ENCODE data around the gene KCNQ1. TPM values are rescaled to one million over a fixed set of nuclear protein-coding genes. Genes with fewer than 3 reads are reported as not detected.
A peak's percentile ranks its signal among the peaks of the same experiment; 100 is the strongest.

KCNQ1 gene
- total RNA-seq, 2 experiments from 2014 or later, result 20.4 to 26.0 TPM

- CTCF ChIA-PET, result no interaction called here
- H3K27me3 Mint-ChIP-seq (ENCODE audit: low read depth), result no peaks in the 10 kb centered on the region
- H3K4me1 Mint-ChIP-seq (ENCODE audit: low read depth), result no peaks in the 10 kb centered on the region
- no peak for ATAC-seq
- POLR2A ChIA-PET, result no interaction called here
- H3K4me3 Mint-ChIP-seq, result no peak overlapping the region
- H3K36me3 Mint-ChIP-seq (ENCODE audit: low read depth), result no peaks in the 10 kb centered on the region
- H3K9me3 Mint-ChIP-seq (ENCODE audit: insufficient read depth), result no peaks in the 10 kb centered on the region
- H3K27ac Mint-ChIP-seq, result no peak overlapping the region
- no peak for DNase-seq
Observed at GRCh38 chr11:2681408-2682145, 236.8 kb downstream of the KCNQ1 start.

GRCh38 chr11:2683806-2684205 is 239.0 kb downstream of the KCNQ1 start:
- Mint-ChIP-seq H3K9me3 (ENCODE audit: insufficient read depth) (no peaks in the 10 kb centered on the region), H3K27me3 (ENCODE audit: low read depth) (no peaks in the 10 kb centered on the region), H3K4me3 (no peak overlapping the region), H3K27ac (no peak overlapping the region), H3K36me3 (ENCODE audit: low read depth) (no peaks in the 10 kb centered on the region), H3K4me1 (ENCODE audit: low read depth) (no peaks in the 10 kb centered on the region)
- ChIA-PET POLR2A (no interaction called here), CTCF (interaction anchor here (1.0 kb wide), 1 partner anchor 204 kb away, joined by 3 read pairs; no protein-coding TSS in a partner anchor)
- no peak for ATAC-seq
- DNase-seq, result no peak

GRCh38 chr11:2684581-2684980 is 239.8 kb downstream of the KCNQ1 start:
- no peak for DNase-seq
- H3K36me3 Mint-ChIP-seq (ENCODE audit: low read depth), result no peaks in the 10 kb centered on the region
- POLR2A ChIA-PET, result no interaction called here
- no peak overlapping the region for H3K4me3 Mint-ChIP-seq
- H3K27me3 Mint-ChIP-seq (ENCODE audit: low read depth), result no peaks in the 10 kb centered on the region
- no peaks in the 10 kb centered on the region for H3K4me1 Mint-ChIP-seq (ENCODE audit: low read depth)
- no peak overlapping the region for H3K27ac Mint-ChIP-seq
- no peak for ATAC-seq
- no peaks in the 10 kb centered on the region for H3K9me3 Mint-ChIP-seq (ENCODE audit: insufficient read depth)
- CTCF ChIA-PET, result no interaction called here

- Mint-ChIP-seq H3K27me3 (ENCODE audit: low read depth) (no peaks in the 10 kb centered on the region), H3K4me1 (ENCODE audit: low read depth) (no peaks in the 10 kb centered on the region), H3K36me3 (ENCODE audit: low read depth) (no peaks in the 10 kb centered on the region), H3K27ac (no peak overlapping the region), H3K4me3 (no peak overlapping the region), H3K9me3 (ENCODE audit: insufficient read depth) (no peaks in the 10 kb centered on the region)
- ATAC-seq (no peak), DNase-seq (no peak)
- POLR2A ChIA-PET, result no interaction called here
- CTCF ChIA-PET, result no interaction called here
Observed at GRCh38 chr11:2685051-2685450, 240.2 kb downstream of the KCNQ1 start.

- Mint-ChIP-seq H3K9me3 (ENCODE audit: insufficient read depth) (no peaks in the 10 kb centered on the region), H3K27ac (no peak overlapping the region), H3K36me3 (ENCODE audit: low read depth) (no peaks in the 10 kb centered on the region), H3K4me1 (ENCODE audit: low read depth) (no peaks in the 10 kb centered on the region), H3K4me3 (no peak overlapping the region), H3K27me3 (ENCODE audit: low read depth) (no peaks in the 10 kb centered on the region)
- ChIA-PET POLR2A (interaction anchor here (0.9 to 1.2 kb wide), 2 partner anchors 12 to 14 kb away, joined by 3 read pairs; partner anchors contain the start of gene KCNQ1OT1), CTCF (no interaction called here)
- DNase-seq (no peak), ATAC-seq (no peak)
Observed at GRCh38 chr11:2685566-2686359, 241.0 kb downstream of the KCNQ1 start.

- Mint-ChIP-seq H3K4me1 (ENCODE audit: low read depth) (no peaks in the 10 kb centered on the region), H3K27me3 (ENCODE audit: low read depth) (no peaks in the 10 kb centered on the region), H3K27ac (no peak overlapping the region), H3K9me3 (ENCODE audit: insufficient read depth) (no peaks in the 10 kb centered on the region), H3K36me3 (ENCODE audit: low read depth) (no peaks in the 10 kb centered on the region), H3K4me3 (no peak overlapping the region)
- DNase-seq (no peak), ATAC-seq (no peak)
- POLR2A ChIA-PET, result interaction anchor here (0.6 to 1.2 kb wide), 3 partner anchors 11 to 222 kb away, joined by 3 to 4 read pairs (median 3); partner anchors contain the start of gene KCNQ1OT1
- CTCF ChIA-PET, result no interaction called here
Observed at GRCh38 chr11:2686360-2687222, 241.8 kb downstream of the KCNQ1 start.

- H3K27ac Mint-ChIP-seq, result no peak overlapping the region
- ATAC-seq (no peak), DNase-seq (no peak)
- POLR2A ChIA-PET, result interaction anchor here (0.6 to 1.2 kb wide), 2 partner anchors 11 to 222 kb away, joined by 3 to 4 read pairs; no protein-coding TSS in a partner anchor
- no peaks in the 10 kb centered on the region for H3K4me1 Mint-ChIP-seq (ENCODE audit: low read depth)
- no peaks in the 10 kb centered on the region for H3K36me3 Mint-ChIP-seq (ENCODE audit: low read depth)
- CTCF ChIA-PET, result no interaction called here
- no peaks in the 10 kb centered on the region for H3K27me3 Mint-ChIP-seq (ENCODE audit: low read depth)
- no peaks in the 10 kb centered on the region for H3K9me3 Mint-ChIP-seq (ENCODE audit: insufficient read depth)
- no peak overlapping the region for H3K4me3 Mint-ChIP-seq
Observed at GRCh38 chr11:2687223-2687530, 242.4 kb downstream of the KCNQ1 start.

GRCh38 chr11:2687782-2688191 is 243.0 kb downstream of the KCNQ1 start:
- no peak overlapping the region for H3K27ac Mint-ChIP-seq
- H3K36me3 Mint-ChIP-seq (ENCODE audit: low read depth), result no peaks in the 10 kb centered on the region
- no peaks in the 10 kb centered on the region for H3K9me3 Mint-ChIP-seq (ENCODE audit: insufficient read depth)
- POLR2A ChIA-PET, result no interaction called here
- no peak for ATAC-seq
- H3K4me1 Mint-ChIP-seq (ENCODE audit: low read depth), result no peaks in the 10 kb centered on the region
- CTCF ChIA-PET, result no interaction called here
- no peak for DNase-seq
- H3K27me3 Mint-ChIP-seq (ENCODE audit: low read depth), result no peaks in the 10 kb centered on the region
- H3K4me3 Mint-ChIP-seq, result no peak overlapping the region

GRCh38 chr11:2688381-2689231 is 243.8 kb downstream of the KCNQ1 start:
- ChIA-PET POLR2A (no interaction called here), CTCF (no interaction called here)
- H3K27me3 Mint-ChIP-seq (ENCODE audit: low read depth), result no peaks in the 10 kb centered on the region
- no peaks in the 10 kb centered on the region for H3K9me3 Mint-ChIP-seq (ENCODE audit: insufficient read depth)
- H3K27ac Mint-ChIP-seq, result no peak overlapping the region
- no peaks in the 10 kb centered on the region for H3K4me1 Mint-ChIP-seq (ENCODE audit: low read depth)
- no peaks in the 10 kb centered on the region for H3K36me3 Mint-ChIP-seq (ENCODE audit: low read depth)
- no peak overlapping the region for H3K4me3 Mint-ChIP-seq
- DNase-seq (no peak), ATAC-seq (no peak)

GRCh38 chr11:2689651-2690575 is 245.1 kb downstream of the KCNQ1 start:
- Mint-ChIP-seq H3K4me3 (no peak overlapping the region), H3K27ac (peak overlapping the region; percentile 11), H3K27me3 (ENCODE audit: low read depth) (no peaks in the 10 kb centered on the region), H3K36me3 (ENCODE audit: low read depth) (no peaks in the 10 kb centered on the region), H3K4me1 (ENCODE audit: low read depth) (peaks cover 6% of the 10 kb centered on the region), H3K9me3 (ENCODE audit: insufficient read depth) (no peaks in the 10 kb centered on the region)
- ChIA-PET CTCF (no interaction called here), POLR2A (no interaction called here)
- ATAC-seq (no peak), DNase-seq (no peak)
